Activated CD8-positive, alpha-beta T cell treated with anti-CD3 and anti-CD28 coated beads for 36 hours (primary cell): ENCODE measurements around the gene AMOTL1. TPM values are rescaled to one million over a fixed set of nuclear protein-coding genes. Genes with fewer than 3 reads are reported as not detected.

ENCODE experiments used
- ATAC-seq: fragments of 200-7000 bp; cut with Tn5 transposase; one replicate; pipeline ENCODE4 v1.10.0; 2021; ENCODE audit warnings: mild to moderate bottlenecking, moderate library complexity
- CTCF ChIA-PET: fragments of 350-600 bp; sonication (Branson Sonifier 250); formaldehyde crosslinking; loops from one replicate; lab custom pipeline; 2021; ENCODE audit warnings: antibody characterized with exemption; lab: Charles Lee
- POLR2A ChIA-PET: fragments of 350-600 bp; sonication (Branson Sonifier 250); formaldehyde crosslinking; loops from one replicate; lab custom pipeline; 2021; ENCODE audit warnings: antibody characterized with exemption; lab: Charles Lee
- DNase-seq: peaks from one replicate; pipeline ENCODE4 v3.0.0-alpha.2; 2020
- H3K27ac Mint-ChIP-seq: one replicate; pipeline ENCODE4 v1.8.0; 2021; ENCODE audit warnings: mild to moderate bottlenecking, mixed read lengths
- H3K27me3 Mint-ChIP-seq: one replicate; pipeline ENCODE4 v1.8.0; 2021; ENCODE audit warnings: mixed read lengths
- H3K36me3 Mint-ChIP-seq: one replicate; pipeline ENCODE4 v1.8.0; 2021; ENCODE audit warnings: low read depth, mixed read lengths
- H3K4me1 Mint-ChIP-seq: one replicate; pipeline ENCODE4 v1.8.0; 2021; ENCODE audit warnings: low read depth, mixed read lengths
- H3K4me3 Mint-ChIP-seq: one replicate; pipeline ENCODE4 v1.8.0; 2021; ENCODE audit warnings: mild to moderate bottlenecking, moderate library complexity, mixed read lengths
- H3K9me3 Mint-ChIP-seq: one replicate; pipeline ENCODE4 v1.8.0; 2021; ENCODE audit warnings: mixed read lengths
- CTCF ChIP-seq: fragments of 200-600 bp; IDR thresholded peaks from one replicate; pipeline ENCODE4 v1.8.0; 2022; ENCODE audit warnings: antibody characterized with exemption, mild to moderate bottlenecking
- intact Hi-C: fragments of 100-400 bp; cut with micrococcal nuclease; formaldehyde crosslinking; loops from one replicate; pipeline ENCODE4 v1.10.0; 2022
- total RNA-seq, 2 experiments: library from RNA; stranded (reverse); gene quantifications; one replicate each; pipeline ENCODE4 v1.2.3, GENCODE V29; 2021

The AMOTL1 gene
- total RNA-seq, 2 experiments from 2014 or later = 1.5 to 1.7 TPM

- Mint-ChIP-seq H3K4me3 (no peak overlapping the region), H3K36me3 (no peaks in the 10 kb centered on the region), H3K9me3 (no peaks in the 10 kb centered on the region), H3K27me3 (no peaks in the 10 kb centered on the region), H3K4me1 (peaks cover 4% of the 10 kb centered on the region), H3K27ac (no peak overlapping the region)
- POLR2A ChIA-PET = no interaction called here
- CTCF ChIA-PET = no interaction called here
- DNase-seq = no peak
- intact Hi-C loops = no loop called here
- no peak for ATAC-seq
- TF ChIP-seq CTCF = no peak
Observed at GRCh38 chr11:94732617-94733281, 35.4 kb upstream of the AMOTL1 start.

GRCh38 chr11:94734563-94735275 is 33.4 kb upstream of the AMOTL1 start:
- no peaks in the 10 kb centered on the region for H3K9me3 Mint-ChIP-seq
- peak; percentile 72 for ATAC-seq
- POLR2A ChIA-PET = no interaction called here
- H3K4me1 Mint-ChIP-seq = peaks cover 4% of the 10 kb centered on the region
- no peak overlapping the region for H3K27ac Mint-ChIP-seq
- intact Hi-C loops = no loop called here
- DNase-seq = no peak
- CTCF ChIA-PET = interaction anchor here (0.9 to 1.5 kb wide), 3 partner anchors 50 to 111 kb away, joined by 3 to 5 read pairs (median 4); no protein-coding TSS in a partner anchor
- no peak overlapping the region for H3K4me3 Mint-ChIP-seq
- no peaks in the 10 kb centered on the region for H3K27me3 Mint-ChIP-seq
- no peak for TF ChIP-seq CTCF
- H3K36me3 Mint-ChIP-seq = no peaks in the 10 kb centered on the region

- POLR2A ChIA-PET = no interaction called here
- TF ChIP-seq CTCF = no peak
- H3K36me3 Mint-ChIP-seq = no peaks in the 10 kb centered on the region
- CTCF ChIA-PET = interaction anchor here (0.9 kb wide), 1 partner anchor 49 kb away, joined by 3 read pairs; no protein-coding TSS in a partner anchor
- peaks cover 6% of the 10 kb centered on the region for H3K4me1 Mint-ChIP-seq
- no peaks in the 10 kb centered on the region for H3K9me3 Mint-ChIP-seq
- H3K4me3 Mint-ChIP-seq = no peak overlapping the region
- intact Hi-C loops = no loop called here
- no peak for DNase-seq
- H3K27me3 Mint-ChIP-seq = peaks cover 2% of the 10 kb centered on the region
- no peak for ATAC-seq
- no peak overlapping the region for H3K27ac Mint-ChIP-seq
Observed at GRCh38 chr11:94735907-94736306, 32.2 kb upstream of the AMOTL1 start.

DNA sequence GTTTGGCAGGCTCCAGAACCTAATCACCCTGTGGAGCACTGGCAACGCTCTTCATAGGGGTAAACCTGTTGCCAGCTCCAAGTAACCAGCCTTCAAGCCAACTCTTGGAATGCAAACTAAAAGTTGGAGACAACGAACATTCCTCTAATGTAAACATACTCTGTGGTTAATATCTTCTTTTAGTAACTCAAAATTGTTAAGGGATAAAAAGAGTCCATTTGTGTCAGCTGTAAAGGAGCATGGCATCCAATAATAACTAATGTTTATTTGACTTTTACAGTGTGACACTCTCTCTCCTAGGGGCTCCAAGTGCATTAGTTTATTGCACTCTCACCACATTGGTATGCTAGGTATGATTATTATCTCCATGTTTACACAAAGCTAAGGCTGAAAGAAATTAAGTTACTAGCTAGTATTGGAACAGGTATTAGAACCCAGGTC is 31.0 kb upstream of the AMOTL1 start:
- Mint-ChIP-seq H3K4me1 (peaks cover 17% of the 10 kb centered on the region), H3K4me3 (no peak overlapping the region), H3K9me3 (no peaks in the 10 kb centered on the region), H3K27ac (no peak overlapping the region), H3K36me3 (no peaks in the 10 kb centered on the region), H3K27me3 (peaks cover 15% of the 10 kb centered on the region)
- CTCF ChIA-PET = no interaction called here
- no peak for TF ChIP-seq CTCF
- POLR2A ChIA-PET = no interaction called here
- DNase-seq (no peak), ATAC-seq (no peak)
- intact Hi-C loops = no loop called here

DNA sequence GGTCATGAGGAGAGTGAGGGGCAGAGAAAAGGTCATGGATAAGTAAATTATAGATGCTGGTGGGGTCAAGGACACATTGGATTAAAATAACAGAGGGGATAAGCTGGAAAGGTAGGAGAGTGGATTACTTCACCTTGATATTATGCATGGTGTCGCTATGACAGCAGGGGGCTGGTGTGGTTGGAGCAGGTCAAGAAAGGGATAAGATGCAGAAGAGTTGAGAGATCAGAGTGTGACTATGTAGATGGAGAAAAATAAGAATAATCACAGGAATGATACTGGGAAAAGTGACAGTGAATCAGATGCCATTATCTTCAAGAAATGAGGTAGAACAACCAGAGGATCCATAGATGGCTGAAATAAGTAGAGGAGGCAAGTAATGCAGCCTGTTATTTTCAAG is 29.4 kb upstream of the AMOTL1 start:
- intact Hi-C loops = no loop called here
- DNase-seq (no peak), ATAC-seq (no peak)
- H3K4me3 Mint-ChIP-seq = no peak overlapping the region
- TF ChIP-seq CTCF = no peak
- POLR2A ChIA-PET = no interaction called here
- no peak overlapping the region for H3K27ac Mint-ChIP-seq
- CTCF ChIA-PET = no interaction called here
- H3K27me3 Mint-ChIP-seq = peaks cover 27% of the 10 kb centered on the region
- H3K4me1 Mint-ChIP-seq = peaks cover 17% of the 10 kb centered on the region
- no peaks in the 10 kb centered on the region for H3K9me3 Mint-ChIP-seq
- no peaks in the 10 kb centered on the region for H3K36me3 Mint-ChIP-seq
